Measurements from ENCODE around the gene CDKL5.

CDKL5 gene

DNA sequence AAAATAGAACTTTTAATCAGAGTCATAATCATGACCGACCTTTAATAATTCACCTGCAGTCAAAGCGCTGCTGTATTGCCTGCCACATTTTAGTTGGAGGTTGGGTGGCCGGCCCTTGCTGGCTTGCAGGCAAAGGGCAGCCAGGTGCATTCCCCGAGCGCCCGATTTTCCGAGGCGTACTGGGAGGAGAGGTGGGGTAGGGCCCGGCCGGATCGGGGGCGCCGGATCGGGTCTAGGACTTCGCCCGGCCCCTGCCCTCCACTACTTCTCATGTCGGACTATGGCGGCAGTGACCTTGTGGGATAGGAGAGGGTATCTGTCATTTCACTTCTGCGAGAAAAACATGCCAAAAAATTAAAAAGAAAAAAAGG, 249.0 kb downstream of the CDKL5 start:
- CTCF ChIA-PET = no interaction called here
- POLR2A ChIA-PET (ENCODE audit: low non-redundant PET) = no interaction called here
- no peak for DNase-seq (ENCODE audit: low spot score)
- TF ChIP-seq CTCF (conservative IDR thresholded peaks at IDR 0.05; ENCODE audit: low read depth) = no peak
- no peak overlapping the region for H3K27ac ChIP-seq

GRCh38 chrX:18674788-18675735, 249.7 kb downstream of the CDKL5 start:
- CTCF ChIA-PET = interaction anchor here (0.6 kb wide), 1 partner anchor 658 kb away, joined by 4 read pairs; no protein-coding TSS in a partner anchor
- peak overlapping the region; percentile 72 for H3K27ac ChIP-seq
- POLR2A ChIA-PET (ENCODE audit: low non-redundant PET) = no interaction called here
- no peak for TF ChIP-seq CTCF (conservative IDR thresholded peaks at IDR 0.05; ENCODE audit: low read depth)
- DNase-seq (ENCODE audit: low spot score) = peak; percentile 72

DNA sequence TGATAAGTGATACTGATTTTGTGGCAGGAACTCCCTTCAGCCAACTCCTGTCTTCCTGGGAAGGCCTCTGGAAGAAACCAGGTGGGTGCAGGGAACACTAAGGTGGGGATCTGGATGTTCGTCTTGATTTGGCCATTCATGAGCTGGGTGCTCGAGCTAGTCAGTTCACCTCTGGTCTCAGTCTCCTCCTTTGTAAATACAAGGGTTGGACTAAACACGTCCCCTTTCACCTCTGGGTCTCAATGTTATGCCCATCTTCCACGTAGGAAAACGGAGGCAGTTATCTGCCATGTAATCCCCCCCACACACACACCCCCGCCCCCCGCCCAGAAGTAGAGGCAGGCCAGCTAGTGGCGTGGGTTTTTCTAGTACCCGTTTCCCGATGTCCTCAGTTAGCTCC, 250.6 kb downstream of the CDKL5 start:
- TF ChIP-seq CTCF (conservative IDR thresholded peaks at IDR 0.05; ENCODE audit: low read depth) = no peak
- CTCF ChIA-PET = interaction anchor here (0.6 to 1.2 kb wide), 2 partner anchors 12 to 657 kb away, joined by 3 to 4 read pairs; no protein-coding TSS in a partner anchor
- POLR2A ChIA-PET (ENCODE audit: low non-redundant PET) = interaction anchor here (0.5 kb wide), 1 partner anchor 8 kb away, joined by 3 read pairs; no protein-coding TSS in a partner anchor
- H3K27ac ChIP-seq = no peak overlapping the region
- DNase-seq (ENCODE audit: low spot score) = no peak

GRCh38 chrX:18676470-18676869, 251.1 kb downstream of the CDKL5 start:
- ChIA-PET CTCF (interaction anchor here (0.6 to 1.2 kb wide), 4 partner anchors 10 to 255 kb away, joined by 3 to 5 read pairs (median 4); no protein-coding TSS in a partner anchor), POLR2A (ENCODE audit: low non-redundant PET) (interaction anchor here (0.5 kb wide), 1 partner anchor 8 kb away, joined by 3 read pairs; no protein-coding TSS in a partner anchor)
- no peak overlapping the region for H3K27ac ChIP-seq
- peak; percentile 20 for DNase-seq (ENCODE audit: low spot score)
- 0 out of 2 replicates have a peak, but pooled peaks have one; percentile 14 for TF ChIP-seq CTCF (conservative IDR thresholded peaks at IDR 0.05; ENCODE audit: low read depth)

GRCh38 chrX:18677161-18677869, 251.9 kb downstream of the CDKL5 start:
- CTCF ChIA-PET = interaction anchor here (0.6 to 1.2 kb wide), 5 partner anchors 10 to 256 kb away, joined by 3 to 5 read pairs (median 4); no protein-coding TSS in a partner anchor
- H3K27ac ChIP-seq = no peak overlapping the region
- DNase-seq (ENCODE audit: low spot score) = no peak
- TF ChIP-seq CTCF (conservative IDR thresholded peaks at IDR 0.05; ENCODE audit: low read depth) = no peak
- POLR2A ChIA-PET (ENCODE audit: low non-redundant PET) = no interaction called here

DNA sequence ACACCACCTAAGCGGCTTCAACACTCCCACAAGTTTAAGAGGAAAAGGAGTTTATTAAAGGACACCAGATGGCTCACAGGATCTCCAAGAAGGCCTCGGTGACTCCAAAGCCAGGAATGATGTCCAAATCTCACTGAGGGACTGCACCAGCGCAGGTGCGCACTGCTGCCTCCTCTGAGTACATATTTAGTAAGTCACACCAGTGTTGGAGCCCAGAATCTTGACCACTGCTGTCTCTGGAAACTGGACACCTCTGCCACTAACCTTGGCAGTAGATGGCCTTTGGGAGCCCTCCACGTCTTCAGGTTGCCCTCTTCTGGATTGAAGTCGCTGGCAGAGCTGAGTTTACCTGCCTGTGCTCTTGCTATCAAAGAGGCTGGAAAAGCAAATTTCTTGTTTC, 256.6 kb downstream of the CDKL5 start:
- ChIA-PET POLR2A (ENCODE audit: low non-redundant PET) (no interaction called here), CTCF (no interaction called here)
- no peak for DNase-seq (ENCODE audit: low spot score)
- TF ChIP-seq CTCF (conservative IDR thresholded peaks at IDR 0.05; ENCODE audit: low read depth) = no peak
- H3K27ac ChIP-seq = no peak overlapping the region
